Calu3 (cell line): Measurements from ENCODE around the gene ATP6V1E1. TPM values are rescaled to one million over a fixed set of nuclear protein-coding genes. Genes with fewer than 3 reads are reported as not detected.
A peak's percentile ranks its signal among the peaks of the same experiment; 100 is the strongest.

Experiments
- Bru-seq: library from RNA; stranded (reverse); fragments of 400-500 nt; gene quantifications from one replicate; lab custom pipeline; 2021; lab: Mats Ljungman, UMichigan
- BruChase-seq, 2 experiments: library from RNA; stranded (reverse); fragments of 400-500 nt; gene quantifications; one replicate each; lab custom pipeline; 2021; lab: Mats Ljungman, UMichigan
- BruUV-seq: library from RNA; stranded (reverse); fragments of 400-500 nt; replicated peaks from 2 replicates; lab custom pipeline; 2021; lab: Mats Ljungman, UMichigan
- CTCF ChIA-PET: fragments of 300-600 bp; sonication (Branson Sonifier 250); formaldehyde crosslinking; loops from one replicate; lab custom pipeline; 2022; ENCODE audit warnings: antibody characterized with exemption; lab: Charles Lee
- DNase-seq: peaks from one replicate; pipeline ENCODE4 v3.0.0; 2022
- H3K27ac Mint-ChIP-seq: one replicate; pipeline ENCODE4 v1.8.0; 2022; ENCODE audit warnings: mixed read lengths; ENCODE audit not compliant: unreplicated experiment
- H3K27me3 Mint-ChIP-seq: one replicate; pipeline ENCODE4 v1.8.0; 2022; ENCODE audit warnings: mixed read lengths; ENCODE audit not compliant: unreplicated experiment
- H3K36me3 Mint-ChIP-seq: one replicate; pipeline ENCODE4 v1.8.0; 2022; ENCODE audit warnings: mild to moderate bottlenecking, moderate library complexity, mixed read lengths; ENCODE audit not compliant: insufficient read depth, unreplicated experiment
- H3K4me1 Mint-ChIP-seq: one replicate; pipeline ENCODE4 v1.8.0; 2022; ENCODE audit warnings: mild to moderate bottlenecking, low read depth, mixed read lengths; ENCODE audit not compliant: unreplicated experiment
- H3K4me3 Mint-ChIP-seq: one replicate; pipeline ENCODE4 v1.8.0; 2022; ENCODE audit warnings: mild to moderate bottlenecking, low read depth, moderate library complexity, mixed read lengths; ENCODE audit not compliant: unreplicated experiment
- H3K9me3 Mint-ChIP-seq: one replicate; pipeline ENCODE4 v1.8.0; 2022; ENCODE audit warnings: low read depth, mixed read lengths; ENCODE audit not compliant: unreplicated experiment
- CTCF ChIP-seq: fragments of 200-600 bp; IDR thresholded peaks from one replicate; pipeline ENCODE4 v1.8.0; 2022; ENCODE audit warnings: antibody characterized with exemption; ENCODE audit not compliant: unreplicated experiment
- intact Hi-C: fragments of 100-400 bp; cut with micrococcal nuclease; formaldehyde crosslinking; loops from one replicate; pipeline ENCODE4 v1.10.0; 2022; ENCODE audit not compliant: unreplicated experiment
- long read RNA-seq: library from polyadenylated mRNA; stranded (forward); transcript quantifications from one replicate; pipeline ENCODE4 v2.0.0, GENCODE V29; 2022
- total RNA-seq: library from RNA; stranded (reverse); gene quantifications from 2 replicates; pipeline ENCODE4 v1.2.3, GENCODE V29; 2022

Gene ATP6V1E1
- total RNA-seq (105 and 116 TPM in 2 replicates), Bru-seq, nascent RNA (percentile 82 among the genes with signal in this experiment), BruChase-seq, experiment 1, labeled RNA remaining after a 6-hour chase (percentile 83 among the genes with signal in this experiment), BruChase-seq, experiment 2, labeled RNA remaining after a 2-hour chase (percentile 71 among the genes with signal in this experiment)
- long read RNA-seq, transcript ATP6V1E1-201 (9 exons, 1,402 nt) = major isoform, 88 of 113 reads
- long read RNA-seq, partial matches to known transcripts = 1 of 113 reads
- long read RNA-seq, other reads (novel, unspliced or antisense) = 24 of 113 reads

- Mint-ChIP-seq H3K36me3 (peaks cover 24% of the 10 kb centered on the region), H3K9me3 (no peaks in the 10 kb centered on the region), H3K27ac (peak within 1 kb of the TSS; percentile 99), H3K4me1 (peaks cover 9% of the 10 kb centered on the region), H3K4me3 (peak within 1 kb of the TSS; percentile 89), H3K27me3 (no peaks in the 10 kb centered on the region)
- CTCF ChIA-PET = no interaction called here
- peak; percentile 96 for DNase-seq
- intact Hi-C loops = loop anchor here (5.0 kb wide), 1 partner anchor 74 kb away; no protein-coding TSS in a partner anchor
- no peak for TF ChIP-seq CTCF
- BruUV-seq = no TSS peak
Observed at GRCh38 chr22:17628406-17629172, at the start of gene ATP6V1E1. Gene ATP6V1E1 (minus strand): TSS chr22:17628749. CDS start chr22:17628635, 114 bp downstream.

- TF ChIP-seq CTCF = no peak
- DNase-seq = no peak
- Mint-ChIP-seq H3K9me3 (no peaks in the 10 kb centered on the region), H3K27ac (no peak overlapping the region), H3K4me1 (peaks cover 8% of the 10 kb centered on the region), H3K4me3 (no peak overlapping the region), H3K36me3 (no peaks in the 10 kb centered on the region), H3K27me3 (no peaks in the 10 kb centered on the region)
- BruUV-seq = no TSS peak
- intact Hi-C loops = no loop called here
- CTCF ChIA-PET = interaction anchor here (0.6 to 0.9 kb wide), 2 partner anchors 13 to 70 kb away, joined by 3 to 4 read pairs; no protein-coding TSS in a partner anchor
Observed at GRCh38 chr22:17675584-17675983, 47.0 kb upstream of the ATP6V1E1 start.

GRCh38 chr22:17674152-17674551, 45.6 kb upstream of the ATP6V1E1 start:
- BruUV-seq = no TSS peak
- no peak for DNase-seq

More at GRCh38 chr22:17674152-17674551, 45.6 kb upstream of the ATP6V1E1 start:
- Mint-ChIP-seq H3K27me3 (no peaks in the 10 kb centered on the region), H3K9me3 (no peaks in the 10 kb centered on the region), H3K4me1 (peaks cover 8% of the 10 kb centered on the region), H3K27ac (no peak overlapping the region), H3K4me3 (no peak overlapping the region), H3K36me3 (no peaks in the 10 kb centered on the region)
- no peak for TF ChIP-seq CTCF
- intact Hi-C loops = no loop called here
- CTCF ChIA-PET = no interaction called here
